Naive thymus-derived CD4-positive, alpha-beta T cell (primary cell): ENCODE results near the gene GREB1L. TPM values are rescaled to one million over a fixed set of nuclear protein-coding genes. Genes with fewer than 3 reads are reported as not detected.
A peak's percentile ranks its signal among the peaks of the same experiment; 100 is the strongest.

ENCODE experiments used
- ATAC-seq: fragments of 150-1000 bp; cut with Tn5 transposase; 2 replicates; pipeline ENCODE4 v1.10.0; 2021; ENCODE audit warnings: mild to moderate bottlenecking, moderate library complexity
- CTCF ChIA-PET: fragments of 350-600 bp; sonication (Branson Sonifier 250); formaldehyde crosslinking; loops from one replicate; lab custom pipeline; 2021; ENCODE audit warnings: antibody characterized with exemption; lab: Charles Lee
- POLR2A ChIA-PET: fragments of 350-600 bp; sonication (Branson Sonifier 250); formaldehyde crosslinking; loops from one replicate; lab custom pipeline; 2021; ENCODE audit warnings: antibody characterized with exemption, inconsistent platforms; lab: Charles Lee
- DNase-seq, 9 donors: peaks; one replicate each; pipeline versions ENCODE4 v3.0.0 to v3.0.0-alpha.2; 2020 to 2022; ENCODE audit warnings: mixed read lengths in 1 of 9
- H3K27ac ChIP-seq: one replicate; pipeline ENCODE4 v1.7.0; 2013; ENCODE audit warnings: mild to moderate bottlenecking, low read depth, low read length, moderate library complexity
- H3K27me3 ChIP-seq, 2 donors: one replicate each; pipeline ENCODE4 v1.7.0; 2013; ENCODE audit warnings: low read length in 2 of 2, mild to moderate bottlenecking in 2 of 2, moderate library complexity in 2 of 2; ENCODE audit not compliant: control insufficient read depth in 2 of 2, insufficient read depth in 2 of 2
- H3K36me3 ChIP-seq, 3 experiments: 1 replicate in 2 of 3; 2 replicates in 1 of 3; pipeline ENCODE4 v1.7.0; 2013; ENCODE audit warnings: low read length in 3 of 3, mild to moderate bottlenecking in 3 of 3, moderate library complexity in 1 of 3; ENCODE audit not compliant: insufficient read depth in 3 of 3, control insufficient read depth in 2 of 3
- H3K4me1 ChIP-seq, 2 donors: one replicate each; pipeline ENCODE4 v1.7.0; 2013; ENCODE audit warnings: low read length in 2 of 2, mild to moderate bottlenecking in 2 of 2, moderate library complexity in 1 of 2; ENCODE audit not compliant: control insufficient read depth in 2 of 2, insufficient read depth in 2 of 2
- H3K4me3 ChIP-seq: 2 replicates; pipeline ENCODE4 v1.7.0; 2013; ENCODE audit warnings: mild to moderate bottlenecking, low read length
- H3K9me3 ChIP-seq, 3 experiments: 1 replicate in 2 of 3; 2 replicates in 1 of 3; pipeline ENCODE4 v1.7.0; 2013; ENCODE audit warnings: low read length in 3 of 3; ENCODE audit not compliant: control insufficient read depth in 2 of 3
- H3K27ac Mint-ChIP-seq, 9 donors: one replicate each; pipeline ENCODE4 v1.8.0; 2020 to 2022; ENCODE audit warnings: mixed read lengths in 9 of 9, mild to moderate bottlenecking in 8 of 9, moderate library complexity in 5 of 9, inconsistent platforms in 2 of 9
- H3K27me3 Mint-ChIP-seq, 5 donors: one replicate each; pipeline ENCODE4 v1.8.0; 2021 to 2022; ENCODE audit warnings: mixed read lengths in 5 of 5, mild to moderate bottlenecking in 1 of 5
- H3K36me3 Mint-ChIP-seq, 5 donors: one replicate each; pipeline ENCODE4 v1.8.0; 2020 to 2022; ENCODE audit warnings: mixed read lengths in 5 of 5, mild to moderate bottlenecking in 3 of 5, inconsistent platforms in 1 of 5
- H3K4me1 Mint-ChIP-seq, 7 donors: one replicate each; pipeline ENCODE4 v1.8.0; 2020 to 2022; ENCODE audit warnings: mixed read lengths in 7 of 7, mild to moderate bottlenecking in 3 of 7, inconsistent platforms in 1 of 7
- H3K4me3 Mint-ChIP-seq, 10 donors: one replicate each; pipeline ENCODE4 v1.8.0; 2020 to 2022; ENCODE audit warnings: mild to moderate bottlenecking in 10 of 10, mixed read lengths in 10 of 10, moderate library complexity in 6 of 10, inconsistent platforms in 2 of 10
- H3K9me3 Mint-ChIP-seq, 11 donors: one replicate each; pipeline ENCODE4 v1.8.0; 2020 to 2022; ENCODE audit warnings: mixed read lengths in 11 of 11, mild to moderate bottlenecking in 4 of 11, inconsistent platforms in 1 of 11, moderate library complexity in 1 of 11
- intact Hi-C, 2 donors: fragments of 100-400 bp; cut with micrococcal nuclease; formaldehyde crosslinking; loops; one replicate each; pipeline ENCODE4 v1.15.1; 2023
- polyA plus RNA-seq, 2 donors: library from polyadenylated mRNA; unstranded; fragments of 300-500 nt; fragmentation: Illumina TruSeq; gene quantifications; one replicate each; pipeline ENCODE4 v1.2.3, GENCODE V29; 2021
- total RNA-seq, 6 experiments: library from RNA in 5 of 6; stranded (reverse) in 5 of 6; gene quantifications; 1 replicate in 5 of 6; 2 replicates in 1 of 6; pipeline ENCODE4 v1.2.3 and lab custom pipeline; 2021 to 2026

Gene GREB1L
- total and polyA plus RNA-seq, 7 experiments from 2014 or later, result 0.09 to 0.11 TPM; not detected in 5

DNA sequence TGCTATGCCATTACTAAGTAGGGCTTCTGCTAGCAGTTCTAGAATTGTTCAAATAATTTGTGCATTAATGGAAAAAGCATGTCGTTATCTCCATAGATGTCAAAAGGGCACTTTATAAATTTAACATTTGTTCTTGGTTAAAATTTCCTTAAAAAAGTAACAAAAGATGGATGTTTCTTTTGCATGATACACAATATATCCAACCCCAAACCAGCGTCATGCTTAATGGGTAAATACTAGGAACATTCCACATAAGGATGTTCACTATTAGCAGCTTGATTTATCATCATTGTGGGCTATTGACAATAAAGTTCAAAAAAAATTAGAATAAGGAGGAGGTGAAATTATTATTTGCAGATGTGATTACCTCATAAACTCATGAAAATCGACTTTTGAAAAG, 79.7 kb downstream of the GREB1L start:
- no peak for ATAC-seq
- H3K9me3 Mint-ChIP-seq, result peaks cover 0 to 3% (median 0%) of the 10 kb centered on the region in 11 donors
- Histone ChIP-seq H3K4me3 (no peak overlapping the region), H3K4me1 (no peaks in the 10 kb centered on the region), H3K27ac (no peak overlapping the region), H3K27me3 (no peaks in the 10 kb centered on the region), H3K9me3 (no peaks in the 10 kb centered on the region), H3K36me3 (no peaks in the 10 kb centered on the region)
- no peaks in the 10 kb centered on the region for H3K4me1 Mint-ChIP-seq
- H3K4me3 Mint-ChIP-seq, result no peak overlapping the region
- H3K36me3 Mint-ChIP-seq, result no peaks in the 10 kb centered on the region
- ChIA-PET CTCF (no interaction called here), POLR2A (no interaction called here)
- H3K27ac Mint-ChIP-seq, result no peak overlapping the region
- intact Hi-C loops, result no loop called here
- no peak for DNase-seq
- peaks cover 2 to 13% (median 10%) of the 10 kb centered on the region in 5 donors for H3K27me3 Mint-ChIP-seq

DNA sequence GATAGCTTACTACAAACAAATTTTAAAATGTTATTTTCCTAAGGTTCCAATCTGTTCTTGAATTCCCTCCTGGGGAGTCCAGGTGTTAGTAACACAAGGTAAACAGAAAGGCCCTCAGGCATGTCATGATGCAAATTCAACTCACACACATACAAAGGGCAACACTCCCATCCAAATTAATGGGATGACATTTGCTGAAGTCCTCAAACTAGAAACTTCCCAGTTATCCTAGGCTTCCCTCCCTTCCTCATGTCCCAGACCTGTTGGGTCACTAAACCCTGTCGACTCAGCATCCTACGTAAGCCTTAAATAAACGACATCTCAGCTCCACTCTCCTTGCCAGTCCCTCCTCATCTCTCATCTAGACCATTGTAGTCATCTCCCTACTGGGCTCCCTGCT, 85.1 kb downstream of the GREB1L start:
- Mint-ChIP-seq H3K27me3 (peaks cover 0 to 19% (median 2%) of the 10 kb centered on the region in 5 donors), H3K27ac (no peak overlapping the region), H3K36me3 (peaks cover 0 to 3% (median 0%) of the 10 kb centered on the region in 5 donors), H3K4me3 (no peak overlapping the region), H3K9me3 (peaks cover 0 to 5% (median 0%) of the 10 kb centered on the region in 11 donors), H3K4me1 (no peaks in the 10 kb centered on the region)
- no peak overlapping the region for H3K4me3 ChIP-seq
- DNase-seq, result no peak
- H3K27ac ChIP-seq, result no peak overlapping the region
- H3K36me3 ChIP-seq, result no peaks in the 10 kb centered on the region
- no peaks in the 10 kb centered on the region for H3K4me1 ChIP-seq
- intact Hi-C loops, result no loop called here
- ATAC-seq, result no peak
- no peaks in the 10 kb centered on the region for H3K9me3 ChIP-seq
- ChIA-PET POLR2A (no interaction called here), CTCF (no interaction called here)
- H3K27me3 ChIP-seq, result no peaks in the 10 kb centered on the region

DNA sequence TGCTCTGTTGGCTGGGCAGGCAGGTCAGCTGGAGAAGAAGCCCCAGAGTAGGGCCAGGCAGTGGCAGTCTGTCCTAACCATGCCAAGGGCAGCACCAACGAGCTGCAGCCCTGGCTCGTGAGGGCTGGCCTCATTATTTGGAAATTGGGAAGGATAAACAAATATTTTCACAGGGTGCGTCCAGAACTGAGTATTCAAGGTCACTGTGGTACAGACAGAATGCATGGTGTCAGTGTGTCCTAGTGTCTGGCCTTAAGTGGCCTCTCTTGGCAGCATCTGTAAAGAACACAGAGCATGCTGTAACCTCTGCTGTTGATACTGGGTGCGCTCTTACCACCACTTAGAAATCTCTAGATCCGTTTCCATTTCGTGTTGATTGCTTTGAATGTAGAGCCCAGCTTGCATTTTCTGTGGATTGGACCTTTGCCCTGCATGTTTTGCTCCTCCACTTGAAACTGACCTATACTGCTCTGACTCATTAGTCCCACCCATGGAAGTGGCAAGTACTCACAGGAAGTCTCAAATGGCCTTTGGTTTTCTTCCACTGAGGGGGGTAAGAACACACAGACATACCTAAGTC, 88.2 kb downstream of the GREB1L start:
- H3K9me3 ChIP-seq, result no peaks in the 10 kb centered on the region
- ChIA-PET POLR2A (no interaction called here), CTCF (no interaction called here)
- H3K27me3 ChIP-seq, result no peaks in the 10 kb centered on the region
- no peak for ATAC-seq
- Mint-ChIP-seq H3K4me1 (no peaks in the 10 kb centered on the region), H3K4me3 (no peak overlapping the region), H3K36me3 (peaks cover 0 to 3% (median 0%) of the 10 kb centered on the region in 5 donors), H3K27me3 (peaks cover 0 to 19% (median 0%) of the 10 kb centered on the region in 5 donors), H3K27ac (no peak overlapping the region), H3K9me3 (peaks cover 0 to 5% (median 0%) of the 10 kb centered on the region in 11 donors)
- intact Hi-C loops, result no loop called here
- no peaks in the 10 kb centered on the region for H3K4me1 ChIP-seq
- DNase-seq, result peak in 1 of 9 donors; percentile 0
- H3K36me3 ChIP-seq, result no peaks in the 10 kb centered on the region
- H3K27ac ChIP-seq, result no peak overlapping the region
- H3K4me3 ChIP-seq, result no peak overlapping the region

DNA sequence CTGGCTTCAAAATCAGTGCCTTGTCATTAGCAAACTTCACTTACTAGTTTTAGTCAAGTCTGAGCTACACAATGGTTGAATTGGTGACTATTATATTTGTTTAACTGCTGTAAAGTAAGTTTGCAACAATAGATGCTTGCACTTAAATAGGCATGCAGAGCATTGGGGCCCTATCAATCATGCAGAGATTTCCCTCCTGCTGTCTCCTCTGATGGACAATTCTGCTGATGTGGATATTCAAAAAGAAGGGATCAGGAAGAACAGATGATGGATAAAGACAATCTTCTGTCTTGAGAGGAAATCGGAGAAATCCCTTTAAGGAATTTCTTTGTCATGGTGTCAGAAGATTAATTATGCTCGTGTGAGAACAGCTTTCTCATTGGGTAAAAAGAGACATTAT, 89.0 kb downstream of the GREB1L start:
- no peak for DNase-seq
- H3K4me1 ChIP-seq, result no peaks in the 10 kb centered on the region
- no peaks in the 10 kb centered on the region for H3K9me3 ChIP-seq
- POLR2A ChIA-PET, result no interaction called here
- H3K4me3 ChIP-seq, result no peak overlapping the region
- H3K27ac ChIP-seq, result no peak overlapping the region
- ATAC-seq, result no peak
- H3K36me3 ChIP-seq, result no peaks in the 10 kb centered on the region
- Mint-ChIP-seq H3K4me3 (no peak overlapping the region), H3K27me3 (peaks cover 0 to 19% (median 0%) of the 10 kb centered on the region in 5 donors), H3K9me3 (peaks cover 0 to 5% (median 0%) of the 10 kb centered on the region in 11 donors), H3K4me1 (no peaks in the 10 kb centered on the region), H3K36me3 (peaks cover 0 to 3% (median 0%) of the 10 kb centered on the region in 5 donors), H3K27ac (no peak overlapping the region)
- no peaks in the 10 kb centered on the region for H3K27me3 ChIP-seq
- intact Hi-C loops, result no loop called here
- CTCF ChIA-PET, result no interaction called here

DNA sequence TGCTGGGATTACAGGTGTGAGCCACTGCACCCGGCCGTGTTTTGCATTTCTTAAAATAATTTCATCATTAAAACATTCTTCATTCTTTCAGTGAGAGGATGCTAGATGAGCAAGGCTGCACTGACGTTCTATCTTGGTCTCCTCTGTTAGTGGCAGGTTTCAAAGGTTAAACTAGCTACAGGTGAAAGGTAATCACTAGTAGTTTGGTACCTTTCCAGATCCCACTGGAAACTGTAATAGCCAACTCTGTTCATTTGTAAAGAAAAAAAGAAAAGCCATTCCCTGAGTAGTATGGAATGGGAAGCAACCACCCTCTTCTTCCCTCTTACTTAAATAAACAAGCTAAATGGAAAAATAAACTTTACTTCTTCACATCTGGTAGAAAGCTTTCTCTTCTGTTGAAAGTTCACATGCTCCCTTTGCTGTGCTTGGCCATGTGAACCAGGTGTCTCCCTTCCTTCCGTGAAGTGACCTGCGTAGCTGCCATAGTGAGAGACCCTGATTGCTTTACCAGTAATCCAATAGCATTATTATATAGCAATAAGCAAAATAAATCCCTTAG, 94.0 kb downstream of the GREB1L start:
- ATAC-seq (no peak), DNase-seq (no peak)
- Mint-ChIP-seq H3K9me3 (peaks cover 0 to 2% (median 0%) of the 10 kb centered on the region in 11 donors), H3K27ac (no peak overlapping the region), H3K36me3 (no peaks in the 10 kb centered on the region), H3K27me3 (peaks cover 0 to 11% (median 0%) of the 10 kb centered on the region in 5 donors), H3K4me1 (no peaks in the 10 kb centered on the region), H3K4me3 (no peak overlapping the region)
- intact Hi-C loops, result no loop called here
- Histone ChIP-seq H3K4me3 (no peak overlapping the region), H3K36me3 (no peaks in the 10 kb centered on the region), H3K4me1 (no peaks in the 10 kb centered on the region), H3K27ac (no peak overlapping the region), H3K9me3 (no peaks in the 10 kb centered on the region), H3K27me3 (no peaks in the 10 kb centered on the region)
- ChIA-PET POLR2A (no interaction called here), CTCF (no interaction called here)

DNA sequence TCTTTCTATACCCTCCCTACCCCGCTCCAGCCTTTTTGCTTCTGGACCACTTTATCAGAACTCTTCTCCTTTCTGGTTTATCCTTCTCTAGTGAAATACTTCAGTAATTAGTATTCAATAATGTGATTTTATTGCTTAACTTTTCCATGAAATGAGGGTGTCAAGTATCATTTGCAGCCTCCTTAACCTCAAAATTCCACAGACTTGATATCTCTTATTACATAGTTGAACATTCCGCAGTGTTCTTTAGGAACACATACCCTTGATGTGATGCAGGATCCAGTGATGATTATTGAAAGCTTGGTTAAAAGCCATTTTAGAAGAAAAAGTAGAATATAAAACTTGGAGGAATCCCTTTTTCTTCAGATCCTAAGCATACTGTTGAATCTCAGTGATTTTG, 94.8 kb downstream of the GREB1L start:
- Mint-ChIP-seq H3K4me3 (no peak overlapping the region), H3K27me3 (peaks cover 0 to 11% (median 0%) of the 10 kb centered on the region in 5 donors), H3K4me1 (no peaks in the 10 kb centered on the region), H3K27ac (no peak overlapping the region), H3K36me3 (no peaks in the 10 kb centered on the region), H3K9me3 (peaks cover 0 to 2% (median 0%) of the 10 kb centered on the region in 11 donors)
- no peak for ATAC-seq
- no peaks in the 10 kb centered on the region for H3K27me3 ChIP-seq
- ChIA-PET CTCF (no interaction called here), POLR2A (no interaction called here)
- no peak for DNase-seq
- H3K27ac ChIP-seq, result no peak overlapping the region
- no peak overlapping the region for H3K4me3 ChIP-seq
- intact Hi-C loops, result no loop called here
- H3K36me3 ChIP-seq, result no peaks in the 10 kb centered on the region
- no peaks in the 10 kb centered on the region for H3K4me1 ChIP-seq
- H3K9me3 ChIP-seq, result no peaks in the 10 kb centered on the region

DNA sequence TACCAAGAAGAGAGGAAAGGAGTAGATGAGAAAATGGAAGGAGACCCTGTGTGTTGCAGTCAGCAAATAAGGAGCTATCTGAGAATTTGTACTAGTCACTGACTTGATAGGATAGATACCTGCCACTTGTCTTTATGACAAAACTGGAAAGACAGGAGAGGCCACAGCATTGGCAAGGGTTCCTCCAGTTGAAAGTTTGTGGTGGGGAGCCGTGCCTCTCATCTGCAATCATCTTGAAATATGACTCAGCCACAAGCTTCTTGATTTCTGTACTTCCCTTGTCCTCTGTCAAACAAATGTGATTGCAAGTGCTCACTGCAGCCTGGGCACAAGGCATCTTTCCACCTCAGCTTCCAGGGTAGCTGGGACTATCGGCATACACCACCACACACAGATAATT, 99.1 kb downstream of the GREB1L start:
- no peaks in the 10 kb centered on the region for H3K36me3 ChIP-seq
- ATAC-seq, result no peak
- H3K9me3 ChIP-seq, result no peaks in the 10 kb centered on the region
- no peak for DNase-seq
- Mint-ChIP-seq H3K27ac (no peak overlapping the region), H3K36me3 (no peaks in the 10 kb centered on the region), H3K27me3 (peaks cover 0 to 11% (median 0%) of the 10 kb centered on the region in 5 donors), H3K4me3 (no peak overlapping the region), H3K9me3 (peaks cover 0 to 4% (median 0%) of the 10 kb centered on the region in 11 donors), H3K4me1 (no peaks in the 10 kb centered on the region)
- H3K27me3 ChIP-seq, result no peaks in the 10 kb centered on the region
- ChIA-PET POLR2A (no interaction called here), CTCF (no interaction called here)
- no peak overlapping the region for H3K4me3 ChIP-seq
- H3K27ac ChIP-seq, result no peak overlapping the region
- intact Hi-C loops, result no loop called here
- no peaks in the 10 kb centered on the region for H3K4me1 ChIP-seq
